Activated naive CD4-positive, alpha-beta T cell treated with anti-CD3 and anti-CD28 coated beads for 36 hours (primary cell): ENCODE results near the gene HINFP. TPM values are rescaled to one million over a fixed set of nuclear protein-coding genes. Genes with fewer than 3 reads are reported as not detected.

Source experiments
- CTCF ChIA-PET: fragments of 350-600 bp; sonication (Branson Sonifier 250); formaldehyde crosslinking; loops from one replicate; lab custom pipeline; 2021; ENCODE audit warnings: antibody characterized with exemption; lab: Charles Lee
- DNase-seq: peaks from one replicate; pipeline ENCODE4 v3.0.0-alpha.2; 2020
- H3K27ac Mint-ChIP-seq: one replicate; pipeline ENCODE4 v1.8.0; 2021; ENCODE audit warnings: mild to moderate bottlenecking, mixed read lengths
- H3K27me3 Mint-ChIP-seq: one replicate; pipeline ENCODE4 v1.8.0; 2021; ENCODE audit warnings: low read depth, mixed read lengths
- H3K36me3 Mint-ChIP-seq: one replicate; pipeline ENCODE4 v1.8.0; 2021; ENCODE audit warnings: low read depth, mixed read lengths
- H3K4me1 Mint-ChIP-seq: one replicate; pipeline ENCODE4 v1.8.0; 2021; ENCODE audit warnings: low read depth, mixed read lengths
- H3K4me3 Mint-ChIP-seq: one replicate; pipeline ENCODE4 v1.8.0; 2021; ENCODE audit warnings: mild to moderate bottlenecking, moderate library complexity, mixed read lengths
- H3K9me3 Mint-ChIP-seq: one replicate; pipeline ENCODE4 v1.8.0; 2021; ENCODE audit warnings: mixed read lengths
- intact Hi-C: fragments of 100-400 bp; cut with micrococcal nuclease; formaldehyde crosslinking; loops from one replicate; pipeline ENCODE4 v1.15.1; 2023
- total RNA-seq, 2 experiments: library from RNA; stranded (reverse); gene quantifications; one replicate each; pipeline ENCODE4 v1.2.3, GENCODE V29; 2021

The HINFP gene, protein sequence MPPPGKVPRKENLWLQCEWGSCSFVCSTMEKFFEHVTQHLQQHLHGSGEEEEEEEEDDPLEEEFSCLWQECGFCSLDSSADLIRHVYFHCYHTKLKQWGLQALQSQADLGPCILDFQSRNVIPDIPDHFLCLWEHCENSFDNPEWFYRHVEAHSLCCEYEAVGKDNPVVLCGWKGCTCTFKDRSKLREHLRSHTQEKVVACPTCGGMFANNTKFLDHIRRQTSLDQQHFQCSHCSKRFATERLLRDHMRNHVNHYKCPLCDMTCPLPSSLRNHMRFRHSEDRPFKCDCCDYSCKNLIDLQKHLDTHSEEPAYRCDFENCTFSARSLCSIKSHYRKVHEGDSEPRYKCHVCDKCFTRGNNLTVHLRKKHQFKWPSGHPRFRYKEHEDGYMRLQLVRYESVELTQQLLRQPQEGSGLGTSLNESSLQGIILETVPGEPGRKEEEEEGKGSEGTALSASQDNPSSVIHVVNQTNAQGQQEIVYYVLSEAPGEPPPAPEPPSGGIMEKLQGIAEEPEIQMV
- 10 to 100 TPM; 24.5 to 25.2 TPM for total RNA-seq

DNA sequence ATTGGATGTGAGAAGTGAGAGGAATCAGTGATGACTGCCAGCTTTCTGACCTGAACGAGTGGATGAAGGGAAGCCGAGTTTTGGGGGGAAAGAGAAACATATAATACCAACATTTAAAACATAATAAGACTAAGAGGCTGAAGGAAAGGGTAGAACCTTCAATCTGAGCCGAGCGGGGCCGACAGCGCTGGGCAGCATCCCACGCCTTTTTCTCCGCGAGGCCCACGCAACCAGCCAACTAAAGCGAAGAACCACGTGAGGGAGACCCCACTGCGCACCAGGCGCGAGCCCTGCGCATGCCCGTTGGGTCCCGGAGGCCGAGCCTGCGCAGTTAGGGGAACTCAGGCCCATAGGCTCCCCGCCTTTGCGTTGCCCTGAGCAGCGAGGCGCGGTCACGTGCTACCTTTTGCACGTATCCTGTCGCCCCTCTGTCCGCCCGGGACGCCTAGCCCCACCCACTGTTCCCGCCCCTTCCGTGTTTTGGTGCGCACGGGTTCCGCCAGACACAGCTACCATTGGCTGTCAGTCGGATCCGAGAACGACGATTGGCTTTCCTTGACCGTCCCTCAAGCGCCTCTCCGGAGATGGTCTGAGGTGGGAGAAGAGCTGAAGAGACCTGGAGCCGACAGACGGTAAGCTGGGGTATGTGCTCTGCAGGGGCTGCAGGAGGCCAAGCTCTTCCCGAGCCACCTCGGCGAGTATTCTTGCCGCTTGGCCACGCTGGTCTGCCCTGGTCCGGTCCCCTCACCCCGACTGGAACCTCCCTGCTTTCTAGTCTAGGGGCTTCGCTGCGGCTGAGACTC is at the start of gene HINFP:
Gene HINFP, plus strand, starts transcription at position 573 of the 803 bp plus-strand sequence. CDS start 5,365 bp downstream, outside the sequence.
- H3K9me3 Mint-ChIP-seq, result no peaks in the 10 kb centered on the region
- CTCF ChIA-PET, result interaction anchor here (1.0 to 1.6 kb wide), 2 partner anchors 14 to 18 kb away, joined by 3 read pairs; partner anchors contain the start of gene C2CD2L
- DNase-seq, result peak; percentile 100
- H3K27me3 Mint-ChIP-seq, result no peaks in the 10 kb centered on the region
- H3K27ac Mint-ChIP-seq, result peak within 1 kb of the TSS; percentile 80
- peak within 1 kb of the TSS; percentile 97 for H3K4me3 Mint-ChIP-seq
- peaks cover 15% of the 10 kb centered on the region for H3K36me3 Mint-ChIP-seq
- H3K4me1 Mint-ChIP-seq, result peaks cover 27% of the 10 kb centered on the region
- intact Hi-C loops, result loop anchor here (1.0 to 2.0 kb wide), 5 partner anchors 14 to 64 kb away; partner anchors contain the start of genes C2CD2L, HYOU1 and NLRX1

DNA sequence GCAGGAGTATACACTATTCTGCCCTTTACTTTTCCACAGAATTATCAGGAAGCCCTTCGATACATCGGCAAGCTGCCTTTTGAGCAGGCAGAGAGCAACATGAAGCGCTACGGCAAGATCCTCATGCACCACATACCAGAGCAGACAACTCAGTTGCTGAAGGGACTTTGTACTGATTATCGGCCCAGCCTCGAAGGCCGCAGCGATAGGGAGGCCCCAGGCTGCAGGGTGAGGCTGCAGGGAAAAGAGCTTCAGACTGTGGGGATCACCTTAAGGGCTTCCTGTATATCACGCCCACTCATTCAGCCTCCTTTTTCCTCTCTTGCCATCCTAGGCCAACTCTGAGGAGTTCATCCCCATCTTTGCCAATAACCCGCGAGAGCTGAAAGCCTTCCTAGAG is 43.5 kb upstream of the HINFP start:
- Mint-ChIP-seq H3K36me3 (peaks cover 11% of the 10 kb centered on the region), H3K4me3 (no peak overlapping the region), H3K4me1 (no peaks in the 10 kb centered on the region), H3K27ac (no peak overlapping the region), H3K27me3 (no peaks in the 10 kb centered on the region), H3K9me3 (no peaks in the 10 kb centered on the region)
- intact Hi-C loops, result no loop called here
- no peak for DNase-seq
- CTCF ChIA-PET, result no interaction called here

DNA sequence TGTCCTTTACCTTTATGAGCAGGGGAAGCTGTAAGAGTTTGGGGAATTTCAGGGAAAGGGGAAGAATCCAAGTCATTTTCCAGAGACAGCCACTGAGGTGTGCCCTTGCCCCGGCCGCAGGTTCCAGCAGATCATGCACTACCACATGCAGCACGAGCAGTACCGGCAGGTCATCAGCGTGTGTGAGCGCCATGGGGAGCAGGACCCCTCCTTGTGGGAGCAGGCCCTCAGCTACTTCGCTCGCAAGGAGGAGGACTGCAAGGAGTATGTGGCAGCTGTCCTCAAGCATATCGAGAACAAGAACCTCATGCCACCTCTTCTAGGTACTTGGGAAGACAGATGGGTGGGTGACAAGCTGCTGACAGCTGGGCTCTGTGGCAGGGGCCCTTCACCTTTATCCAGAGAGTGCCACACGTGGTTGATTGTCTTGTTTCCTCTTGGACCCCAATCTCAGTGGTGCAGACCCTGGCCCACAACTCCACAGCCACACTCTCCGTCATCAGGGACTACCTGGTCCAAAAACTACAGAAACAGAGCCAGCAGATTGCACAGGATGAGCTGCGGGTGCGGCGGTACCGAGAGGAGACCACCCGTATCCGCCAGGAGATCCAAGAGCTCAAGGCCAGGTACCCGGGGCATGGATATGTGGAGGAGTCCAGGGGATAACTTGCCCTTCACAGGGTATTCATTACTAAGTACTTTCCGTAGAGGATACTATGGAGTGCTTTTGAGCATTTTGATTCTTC is 42.5 kb upstream of the HINFP start:
- Mint-ChIP-seq H3K36me3 (peaks cover 8% of the 10 kb centered on the region), H3K27ac (no peak overlapping the region), H3K4me1 (no peaks in the 10 kb centered on the region), H3K27me3 (no peaks in the 10 kb centered on the region), H3K9me3 (no peaks in the 10 kb centered on the region), H3K4me3 (no peak overlapping the region)
- intact Hi-C loops, result no loop called here
- CTCF ChIA-PET, result no interaction called here
- DNase-seq, result no peak

DNA sequence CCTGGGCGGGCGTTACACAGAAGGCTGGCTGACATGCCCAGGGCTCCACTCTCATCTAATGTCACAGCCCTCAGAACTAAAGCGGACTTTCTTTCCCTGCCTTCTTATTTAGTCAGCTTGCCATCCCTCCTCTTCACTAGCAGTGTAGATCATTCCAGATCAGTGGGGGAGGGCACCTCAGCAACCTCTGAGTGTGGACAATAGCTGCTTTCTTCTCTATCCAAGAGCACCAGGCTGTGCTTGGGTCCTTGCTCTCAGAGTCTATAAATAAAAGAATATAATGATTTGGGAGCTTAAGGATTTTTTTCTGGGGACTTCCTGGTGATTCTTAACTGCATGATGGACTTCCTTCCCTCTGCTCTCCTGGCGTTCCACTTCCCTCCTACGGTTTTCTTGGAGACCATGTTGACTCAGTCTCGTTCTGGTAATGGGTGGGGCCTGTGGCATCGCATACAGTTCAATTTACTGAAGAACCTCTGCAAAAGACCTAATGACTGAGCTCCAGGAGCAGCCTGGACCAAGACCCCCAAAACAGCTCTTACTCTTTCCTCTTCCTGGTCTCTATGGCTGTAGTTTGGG is 39.6 kb upstream of the HINFP start:
- no peak overlapping the region for H3K27ac Mint-ChIP-seq

DNA sequence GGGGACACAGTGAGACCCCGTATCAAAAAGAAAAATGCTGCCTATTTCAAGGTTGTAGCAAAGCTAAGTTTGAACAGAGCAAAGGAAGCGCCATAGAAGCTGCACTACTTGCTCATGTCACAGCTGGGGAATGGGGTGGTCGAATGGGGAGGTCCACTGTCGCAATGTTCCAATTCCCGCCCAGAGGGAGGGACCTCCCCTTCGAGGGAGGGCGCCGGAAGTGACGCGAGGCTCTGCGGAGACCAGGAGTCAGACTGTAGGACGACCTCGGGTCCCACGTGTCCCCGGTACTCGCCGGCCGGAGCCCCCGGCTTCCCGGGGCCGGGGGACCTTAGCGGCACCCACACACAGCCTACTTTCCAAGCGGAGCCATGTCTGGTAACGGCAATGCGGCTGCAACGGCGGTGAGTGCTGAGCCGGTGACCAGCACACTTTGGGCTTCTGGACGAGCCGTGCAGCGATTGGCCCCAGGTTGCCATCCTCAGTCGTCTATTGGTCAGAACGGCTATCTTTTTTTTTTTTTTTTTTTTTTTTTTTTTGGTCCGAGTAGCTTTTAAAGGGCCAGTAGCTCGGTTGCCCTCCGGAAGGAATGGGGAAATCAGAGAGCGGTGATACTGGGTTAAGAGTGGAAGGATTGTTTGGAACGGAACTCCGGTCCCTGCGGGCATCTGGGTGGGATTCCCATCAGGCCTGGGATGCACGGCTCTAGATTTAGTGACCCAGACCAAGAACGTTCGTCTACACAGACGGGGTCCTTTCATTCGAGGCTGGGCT is 36.5 kb upstream of the HINFP start, which contains the start of gene HMBS:
Gene HMBS, plus strand, starts transcription at position 219 of the 774 bp plus-strand sequence. Its CDS starts 153 bp downstream, at position 372.
- peaks cover 6% of the 10 kb centered on the region for H3K36me3 Mint-ChIP-seq
- peak; percentile 94 for DNase-seq
- peaks cover 21% of the 10 kb centered on the region for H3K4me1 Mint-ChIP-seq
- peak within 1 kb of the TSS; percentile 96 for H3K27ac Mint-ChIP-seq
- H3K27me3 Mint-ChIP-seq, result no peaks in the 10 kb centered on the region
- intact Hi-C loops, result loop anchor here (1.0 to 2.0 kb wide), 6 partner anchors 10 to 55 kb away; partner anchors contain the start of genes C2CD2L, DPAGT1, HYOU1 and SLC37A4
- CTCF ChIA-PET, result interaction anchor here (0.9 to 2.1 kb wide), 6 partner anchors 10 to 236 kb away, joined by 3 to 8 read pairs (median 4); partner anchors contain the start of gene VPS11
- H3K9me3 Mint-ChIP-seq, result no peaks in the 10 kb centered on the region
- H3K4me3 Mint-ChIP-seq, result peak within 1 kb of the TSS; percentile 98

More for the DNA sequence above, 39.6 kb upstream of the HINFP start:
- Mint-ChIP-seq H3K4me3 (no peak overlapping the region), H3K36me3 (peaks cover 7% of the 10 kb centered on the region), H3K4me1 (peaks cover 17% of the 10 kb centered on the region), H3K9me3 (no peaks in the 10 kb centered on the region), H3K27me3 (no peaks in the 10 kb centered on the region)
- intact Hi-C loops, result no loop called here
- no peak for DNase-seq
- CTCF ChIA-PET, result interaction anchor here (1.0 to 1.6 kb wide), 2 partner anchors 10 to 14 kb away, joined by 4 to 5 read pairs; partner anchors contain the start of gene VPS11

DNA sequence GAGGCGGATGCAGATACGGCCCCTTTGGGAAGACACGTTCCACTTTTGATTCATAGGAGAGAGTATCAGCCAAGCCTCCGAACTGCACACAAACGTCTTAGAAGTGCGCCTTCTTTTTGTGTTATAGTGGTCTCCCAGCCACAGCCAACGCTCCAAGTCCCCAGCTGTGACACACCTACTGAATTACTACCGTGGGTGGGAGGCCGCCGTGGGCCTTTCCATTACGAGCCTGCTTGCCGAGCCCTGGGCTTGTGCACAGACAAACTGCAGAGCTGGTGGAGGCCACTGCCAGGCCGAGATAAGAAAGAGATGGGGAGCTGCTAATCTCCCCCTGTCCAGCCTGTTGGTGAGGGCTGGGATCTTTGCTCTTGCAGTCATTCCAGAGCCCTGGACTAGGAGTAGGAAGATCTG is 35.9 kb upstream of the HINFP start:
- Mint-ChIP-seq H3K27me3 (no peaks in the 10 kb centered on the region), H3K9me3 (no peaks in the 10 kb centered on the region), H3K4me1 (peaks cover 21% of the 10 kb centered on the region), H3K36me3 (peaks cover 6% of the 10 kb centered on the region), H3K4me3 (peak overlapping the region; percentile 98), H3K27ac (peak overlapping the region; percentile 96)
- CTCF ChIA-PET, result interaction anchor here (0.8 to 2.1 kb wide), 6 partner anchors 9 to 236 kb away, joined by 3 to 8 read pairs (median 4); partner anchors contain the start of gene VPS11
- DNase-seq, result peak; percentile 48
- intact Hi-C loops, result loop anchor here (1.0 to 2.0 kb wide), 4 partner anchors 10 to 22 kb away; partner anchors contain the start of genes C2CD2L, DPAGT1 and VPS11

DNA sequence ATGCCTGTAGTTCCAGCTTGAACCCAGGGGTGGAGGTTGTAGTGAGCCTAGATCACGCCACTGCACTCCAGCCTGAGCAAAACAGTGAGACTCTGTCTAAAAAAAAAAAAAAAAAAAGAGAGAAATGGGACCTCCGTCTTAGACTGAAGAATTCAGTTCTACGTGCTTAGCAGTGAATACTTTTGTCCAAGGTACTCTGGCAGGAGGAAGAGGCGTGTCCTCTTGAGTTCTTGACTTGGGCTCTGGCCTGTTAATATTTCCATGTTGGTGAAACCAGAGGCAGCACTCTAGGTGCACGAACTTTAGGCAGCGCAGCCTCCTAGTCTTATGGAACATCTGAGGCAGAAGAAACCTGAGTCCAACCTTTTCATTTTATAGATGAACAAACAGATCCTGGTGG is 34.3 kb upstream of the HINFP start:
- peaks cover 30% of the 10 kb centered on the region for H3K4me1 Mint-ChIP-seq
- CTCF ChIA-PET, result interaction anchor here (0.7 kb wide), 1 partner anchor 104 kb away, joined by 3 read pairs; no protein-coding TSS in a partner anchor
- intact Hi-C loops, result no loop called here

DNA sequence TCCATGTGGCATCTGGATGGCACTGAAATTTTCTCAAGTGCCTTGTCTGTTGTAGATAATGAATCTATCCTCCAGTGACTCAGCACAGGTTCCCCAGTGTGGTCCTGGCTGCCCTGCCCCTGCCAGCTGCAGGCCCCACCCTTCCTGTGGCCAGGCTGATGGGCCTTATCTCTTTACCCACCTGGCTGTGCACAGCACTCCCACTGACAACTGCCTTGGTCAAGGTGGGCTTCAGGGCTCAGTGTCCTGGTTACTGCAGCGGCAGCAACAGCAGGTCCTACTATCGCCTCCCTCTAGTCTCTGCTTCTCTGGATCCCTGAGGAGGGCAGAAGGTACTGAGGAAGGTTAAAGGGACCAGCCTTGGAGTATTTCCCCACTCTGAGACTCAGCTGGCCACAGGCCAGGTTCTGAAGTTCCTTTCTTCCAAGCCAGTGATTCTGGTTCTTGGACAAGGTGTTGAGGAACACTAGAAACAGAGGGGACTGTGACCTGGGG is 33.6 kb upstream of the HINFP start:
- CTCF ChIA-PET, result no interaction called here
- Mint-ChIP-seq H3K9me3 (no peaks in the 10 kb centered on the region), H3K36me3 (peaks cover 12% of the 10 kb centered on the region), H3K27me3 (no peaks in the 10 kb centered on the region), H3K4me1 (peaks cover 36% of the 10 kb centered on the region), H3K27ac (no peak overlapping the region), H3K4me3 (no peak overlapping the region)
- intact Hi-C loops, result no loop called here
- no peak for DNase-seq

More for the DNA sequence above, 34.3 kb upstream of the HINFP start:
- H3K36me3 Mint-ChIP-seq, result peaks cover 6% of the 10 kb centered on the region
- DNase-seq, result no peak
- H3K27ac Mint-ChIP-seq, result no peak overlapping the region
- no peaks in the 10 kb centered on the region for H3K9me3 Mint-ChIP-seq
- H3K27me3 Mint-ChIP-seq, result no peaks in the 10 kb centered on the region
- H3K4me3 Mint-ChIP-seq, result no peak overlapping the region

DNA sequence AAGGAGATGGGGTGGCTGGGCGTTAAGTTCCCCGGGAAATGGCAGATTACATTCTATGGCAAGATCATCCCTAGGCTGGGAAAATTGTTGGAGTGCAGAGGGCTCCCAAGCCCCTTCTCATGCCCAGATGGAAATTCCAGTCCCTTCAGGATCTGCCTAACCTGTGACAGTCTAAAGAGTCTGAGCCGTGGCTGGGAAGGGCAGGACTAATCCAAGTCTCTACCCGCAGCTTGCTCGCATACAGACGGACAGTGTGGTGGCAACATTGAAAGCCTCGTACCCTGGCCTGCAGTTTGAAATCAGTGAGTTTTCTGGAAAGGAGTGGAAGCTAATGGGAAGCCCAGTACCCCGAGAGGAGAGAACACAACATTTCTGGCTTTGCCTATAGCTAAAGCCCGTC is 33.0 kb upstream of the HINFP start:
- Mint-ChIP-seq H3K4me3 (no peak overlapping the region), H3K4me1 (peaks cover 40% of the 10 kb centered on the region)

DNA sequence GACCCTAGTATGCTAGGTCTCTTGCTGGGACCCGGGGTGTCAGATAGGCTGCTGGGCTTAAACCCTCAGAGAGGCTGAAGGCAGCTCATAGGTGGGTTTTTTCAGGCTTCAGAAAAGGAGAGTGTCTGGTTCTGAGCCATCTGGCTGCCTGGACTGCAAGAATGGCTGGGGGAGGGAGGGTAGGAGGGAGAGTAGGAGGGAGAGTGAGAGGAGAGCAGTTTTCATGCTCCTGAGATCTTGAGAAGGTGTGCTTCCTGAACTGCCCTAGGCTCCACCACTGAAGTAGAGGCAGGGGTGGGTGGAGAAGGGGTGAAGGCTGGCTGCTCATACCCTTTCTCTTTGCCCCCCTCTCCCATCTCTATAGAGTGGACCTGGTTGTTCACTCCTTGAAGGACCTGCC is 32.1 kb upstream of the HINFP start:
- no peaks in the 10 kb centered on the region for H3K9me3 Mint-ChIP-seq
- H3K36me3 Mint-ChIP-seq, result peaks cover 27% of the 10 kb centered on the region
- H3K4me1 Mint-ChIP-seq, result peaks cover 40% of the 10 kb centered on the region
- H3K27ac Mint-ChIP-seq, result no peak overlapping the region
- CTCF ChIA-PET, result no interaction called here
- no peak overlapping the region for H3K4me3 Mint-ChIP-seq
- no peaks in the 10 kb centered on the region for H3K27me3 Mint-ChIP-seq
- intact Hi-C loops, result no loop called here
- no peak for DNase-seq

More for the DNA sequence above, 33.0 kb upstream of the HINFP start:
- Mint-ChIP-seq H3K27me3 (no peaks in the 10 kb centered on the region), H3K9me3 (no peaks in the 10 kb centered on the region), H3K27ac (no peak overlapping the region), H3K36me3 (peaks cover 18% of the 10 kb centered on the region)
- CTCF ChIA-PET, result no interaction called here
- no peak for DNase-seq
- intact Hi-C loops, result no loop called here
